Superior temporal gyrus (tissue), 1 donor: ENCODE measurements around the gene PARD6A.

Experiments used
- DNase-seq: peaks from one replicate; pipeline ENCODE4 v3.0.0-alpha.2; 2016; ENCODE audit errors: extremely low spot score

Gene PARD6A

DNA sequence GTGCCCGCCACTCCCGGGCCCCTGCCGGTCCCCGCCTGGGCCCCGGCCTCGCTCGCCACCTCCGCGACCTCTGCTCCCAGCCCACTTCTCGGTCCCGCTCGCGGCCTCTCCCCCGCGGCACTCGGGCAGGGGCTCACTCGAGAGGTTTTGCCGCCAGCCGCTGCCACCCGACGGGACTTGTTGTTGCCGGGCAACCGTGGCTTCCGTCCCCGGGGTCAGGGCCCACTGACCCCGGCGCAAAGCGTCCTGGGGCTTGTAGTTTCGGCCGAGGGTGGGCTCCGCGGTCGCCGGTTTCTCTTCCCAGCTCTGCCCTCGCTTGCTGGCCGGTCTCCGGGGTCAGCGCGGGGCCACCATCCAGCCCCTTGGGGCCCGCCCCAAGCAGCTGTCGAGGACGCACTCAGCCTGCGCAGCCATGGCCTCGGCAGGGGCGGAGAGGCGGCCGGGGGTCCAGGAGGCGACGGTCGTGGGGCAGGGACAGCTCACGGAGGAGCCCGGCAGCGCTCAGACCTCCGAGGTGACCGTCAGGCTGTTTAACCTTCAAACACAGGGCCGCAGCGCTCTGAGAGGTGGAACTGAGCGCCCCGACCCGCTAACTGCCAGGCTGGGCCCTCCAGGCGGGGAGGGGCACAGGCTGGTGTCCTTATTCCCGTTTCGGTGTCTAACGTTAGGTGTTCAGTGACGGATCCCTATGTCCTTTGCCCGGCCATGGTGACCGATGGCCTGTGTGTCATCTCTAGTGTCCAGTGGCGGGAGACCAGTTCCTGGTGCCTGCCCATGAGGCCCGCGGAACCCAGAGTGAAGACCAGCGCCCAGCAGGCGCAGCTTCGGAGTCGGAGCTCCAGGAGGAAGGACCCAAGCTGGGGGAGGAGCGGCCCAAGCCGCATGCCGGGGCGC is 6.0 kb downstream of the PARD6A start, which contains the start of the genes C16orf86 and ENKD1:
C16orf86 (plus strand) TSS at position 256 of the 894 bp plus-strand sequence; CDS start at position 413, 157 bp downstream.
ENKD1 (minus strand) TSS at position 192 of the 894 bp plus-strand sequence. CDS start 308 bp downstream, outside the sequence.
- DNase-seq: peak; percentile 81

DNA sequence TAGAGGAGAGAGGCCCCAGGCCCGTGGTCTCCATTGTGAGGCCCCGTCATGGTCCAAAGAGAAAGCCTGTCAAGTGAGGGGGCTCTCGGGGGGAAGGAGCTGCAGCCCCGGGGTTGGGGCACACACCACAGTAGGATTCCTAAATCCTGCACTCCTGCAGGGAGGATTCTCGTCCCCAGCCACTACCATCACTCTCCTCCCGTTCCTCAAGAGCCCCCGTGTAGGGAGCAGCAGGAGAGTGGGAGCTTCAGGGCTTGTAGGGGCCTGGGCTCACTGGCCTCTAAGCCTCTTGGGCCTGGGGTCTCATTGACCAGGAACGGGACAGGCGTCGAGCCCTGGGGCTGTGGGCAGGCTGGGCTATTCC is 6.7 kb downstream of the PARD6A start:
- DNase-seq: no peak

GRCh38 chr16:67667817-67668494 is 7.2 kb downstream of the PARD6A start:
- peak; percentile 88 for DNase-seq

DNA sequence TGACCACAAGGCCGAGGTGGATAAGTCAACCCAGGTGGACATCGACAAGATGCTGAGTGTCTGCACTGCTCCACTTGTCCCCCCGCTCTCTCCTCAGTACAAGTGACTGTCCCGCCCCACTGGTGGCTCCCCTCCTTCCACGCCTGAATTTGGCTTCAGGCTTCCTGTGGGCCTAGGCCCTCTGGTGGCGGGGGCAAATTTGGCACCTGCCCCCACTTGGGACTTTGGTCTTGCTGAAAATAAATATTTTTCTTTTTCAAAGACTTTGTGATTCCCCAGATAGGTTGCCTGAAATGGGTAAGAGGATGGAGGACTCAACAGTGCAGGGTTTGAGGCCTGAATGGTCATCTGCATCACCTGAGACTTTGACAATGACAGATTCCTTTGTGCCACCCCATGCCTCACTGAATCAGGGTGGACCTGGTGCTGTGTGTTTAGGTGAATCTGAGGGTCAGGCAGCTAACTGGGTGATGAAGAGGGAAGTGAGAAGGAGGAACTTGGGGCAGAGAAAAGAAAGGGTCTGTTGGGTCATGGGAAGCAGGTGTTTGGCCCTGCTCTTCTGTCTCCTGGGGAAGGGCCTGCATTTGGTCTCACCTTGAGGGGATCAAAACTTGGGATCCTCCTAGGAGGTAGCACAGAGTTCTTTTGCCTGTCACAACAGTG is 7.9 kb downstream of the PARD6A start:
- DNase-seq: no peak

GRCh38 chr16:67669499-67670101 is 8.8 kb downstream of the PARD6A start:
- DNase-seq: no peak

DNA sequence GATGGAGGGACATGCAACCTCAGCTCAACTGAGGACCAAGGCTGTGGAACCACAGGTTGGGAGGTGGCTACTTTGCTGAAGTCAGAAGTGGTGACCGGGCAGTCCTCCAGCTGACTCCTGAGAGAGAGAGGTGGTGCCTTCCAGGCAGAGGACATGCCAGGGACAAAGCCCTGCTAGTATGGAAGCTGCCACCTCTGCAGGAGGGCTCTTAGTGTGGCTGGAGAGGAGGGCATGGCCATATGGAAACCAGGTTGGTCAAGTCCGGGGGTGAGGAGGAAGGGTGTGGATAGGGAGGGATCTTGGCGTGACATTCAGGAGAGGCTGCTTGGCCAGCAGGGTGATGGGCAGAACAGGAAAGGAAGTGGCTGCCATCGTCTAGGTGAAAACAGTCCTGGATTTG is 11.5 kb downstream of the PARD6A start:
- DNase-seq: no peak

DNA sequence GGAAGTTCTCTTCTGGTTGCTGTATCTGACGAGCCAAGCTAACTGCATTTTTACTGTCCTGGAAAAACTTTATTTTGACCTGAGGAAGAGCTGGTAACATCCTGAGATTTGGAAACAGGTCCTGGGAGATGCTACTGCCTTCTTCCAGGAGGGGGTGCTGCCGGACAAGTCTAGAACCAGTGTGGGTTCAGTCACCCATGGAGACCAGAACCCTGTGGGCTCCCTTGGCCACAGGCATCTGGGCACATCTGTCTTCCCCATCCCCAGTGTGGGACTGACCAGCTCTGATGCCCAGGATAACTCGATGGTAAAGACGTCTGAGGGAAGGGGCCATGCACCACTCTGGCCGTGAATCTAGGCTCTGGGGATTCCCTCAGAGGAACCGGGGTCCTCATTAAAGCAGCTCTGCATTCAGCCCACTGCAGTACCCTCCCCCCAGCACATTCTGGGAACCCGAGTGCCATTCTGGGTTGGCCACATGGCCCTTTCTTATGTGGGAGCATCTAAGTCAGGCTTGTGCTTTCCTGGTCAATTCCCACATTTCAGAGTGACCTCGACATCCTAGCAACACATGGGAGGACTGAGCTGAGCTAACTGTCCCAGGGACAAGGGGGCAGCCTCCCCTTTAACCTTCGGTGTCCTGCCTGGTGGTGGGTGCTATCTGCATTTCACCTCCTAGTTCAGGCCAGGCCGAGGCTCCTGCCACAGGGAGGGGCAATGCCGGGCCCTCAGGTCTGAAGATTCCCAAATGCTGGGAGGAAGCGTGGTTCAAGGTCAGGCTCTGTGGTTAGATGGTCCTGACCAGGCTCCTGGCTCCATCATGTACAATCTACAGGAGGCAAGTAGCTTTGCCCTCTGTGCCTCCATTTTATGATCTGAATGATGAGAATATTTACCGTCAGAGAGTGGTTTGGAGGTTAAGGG is 12.2 kb downstream of the PARD6A start:
- DNase-seq: peak; percentile 77

DNA sequence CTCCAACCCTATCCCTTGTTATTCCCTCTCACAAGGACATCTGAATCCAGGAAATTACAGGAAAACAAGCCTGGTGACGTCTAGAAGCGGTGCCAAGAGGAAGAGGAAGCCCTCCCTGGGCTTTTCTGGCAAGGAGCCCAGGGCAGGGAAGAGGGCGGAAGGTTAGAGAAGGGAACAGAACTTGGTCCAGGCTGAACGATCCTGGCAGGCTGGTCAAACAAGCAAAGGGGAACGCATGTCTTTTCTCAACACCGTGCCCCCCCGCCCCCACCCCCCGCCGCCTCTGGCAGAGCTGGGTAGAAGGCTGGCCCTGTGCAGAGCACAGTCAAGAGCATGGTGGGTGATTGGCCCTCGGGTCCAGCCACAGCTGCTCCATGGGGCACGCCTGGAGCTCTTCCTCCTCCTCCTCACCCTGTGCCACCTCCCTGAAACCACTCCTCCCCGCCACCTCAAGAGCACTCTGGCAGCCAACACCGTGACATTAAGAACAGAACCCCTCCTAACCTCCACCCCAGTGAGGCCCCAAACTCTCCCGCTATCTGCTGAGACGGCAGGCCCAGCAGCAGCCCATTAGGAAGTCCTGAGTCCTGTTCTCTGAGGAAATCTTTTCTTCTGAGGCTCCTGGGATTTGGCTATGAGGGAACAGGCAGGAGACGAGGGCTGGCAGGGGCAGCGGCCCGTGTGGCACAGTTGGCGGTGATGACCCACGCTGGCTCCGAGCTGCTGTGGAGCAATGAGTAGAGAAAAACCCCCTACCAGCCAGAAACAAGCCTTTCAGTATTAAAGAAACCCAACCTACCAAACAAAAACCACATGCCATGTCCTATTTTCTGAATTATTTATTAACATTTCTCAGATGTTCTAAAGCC is 13.2 kb downstream of the PARD6A start:
- no peak for DNase-seq

DNA sequence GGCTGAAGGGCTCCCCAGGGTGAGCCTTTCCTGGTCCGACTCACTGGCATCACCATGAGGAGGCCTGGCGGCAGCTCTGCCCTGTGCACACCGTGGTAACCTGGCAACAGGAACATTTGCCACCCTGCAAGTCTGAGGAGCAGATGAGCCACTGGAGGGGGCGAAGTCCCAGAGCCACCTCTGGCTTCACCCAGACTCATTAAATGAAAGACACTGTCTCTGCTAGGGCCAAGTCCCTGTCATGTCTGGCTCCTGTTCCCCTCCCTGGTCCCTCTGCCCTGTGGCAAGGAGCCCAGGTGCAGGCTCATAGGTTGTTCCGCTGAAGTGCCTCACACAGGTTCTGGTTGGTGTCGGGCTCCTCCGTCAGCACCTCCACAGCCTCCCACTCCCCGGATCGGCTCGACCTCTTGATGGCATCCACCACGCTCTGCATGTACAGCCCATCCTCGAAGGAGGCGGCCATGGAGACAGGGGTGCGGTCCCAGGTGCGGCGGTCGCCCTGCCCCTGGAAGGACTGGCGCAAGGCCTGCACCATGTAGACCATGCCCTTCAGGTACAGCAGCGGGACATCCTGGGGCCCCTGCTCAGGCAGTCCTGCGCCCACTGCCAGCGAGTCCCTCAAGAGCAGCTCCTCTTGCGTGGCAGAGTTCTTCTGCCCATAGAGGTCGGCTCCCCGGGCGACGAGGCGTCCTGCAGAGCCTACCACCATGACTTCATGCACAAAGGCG is 14.3 kb downstream of the PARD6A start:
- no peak for DNase-seq

DNA sequence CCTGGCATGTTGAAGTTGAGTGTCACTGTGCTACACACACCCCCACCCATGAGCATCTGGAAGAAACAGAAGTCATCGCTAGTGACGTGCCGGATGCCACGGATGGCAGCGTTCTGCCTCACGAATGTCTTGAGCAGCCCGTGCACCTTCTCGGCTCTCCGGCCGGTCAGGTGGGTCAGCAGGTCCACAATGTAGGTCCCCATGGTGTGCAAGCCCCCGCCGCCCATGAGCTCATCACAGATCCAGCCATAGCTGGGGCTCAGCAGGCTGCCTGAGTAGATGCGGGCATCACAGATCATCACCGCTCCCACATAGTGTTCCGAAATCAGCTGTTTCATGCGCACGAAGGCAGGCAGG is 14.8 kb downstream of the PARD6A start:
- no peak for DNase-seq

DNA sequence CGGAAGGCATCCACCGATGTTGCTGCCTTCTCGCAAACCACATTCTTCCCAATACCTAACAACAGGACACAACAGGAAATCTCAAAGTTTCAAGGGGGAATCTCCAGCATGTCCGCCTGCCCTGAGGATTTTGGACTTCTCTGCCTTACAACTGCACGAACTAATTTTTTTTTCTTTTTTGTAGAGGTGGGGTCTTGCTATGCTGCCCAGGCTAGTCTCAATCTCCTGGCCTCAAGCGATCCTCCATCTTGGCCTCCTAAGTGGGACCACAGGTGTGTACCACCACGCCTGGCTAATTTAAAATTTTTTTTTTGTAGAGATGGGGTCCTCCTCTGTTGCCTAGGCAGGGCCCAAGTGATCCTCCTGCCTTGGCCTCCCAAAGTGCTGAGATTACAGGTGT is 15.2 kb downstream of the PARD6A start:
- no peak for DNase-seq

- no peak for DNase-seq
These were observed 15.8 kb downstream of the PARD6A start for GRCh38 chr16:67676516-67676915.

- DNase-seq: no peak
These were observed 16.2 kb downstream of the PARD6A start for GRCh38 chr16:67676939-67677338.

DNA sequence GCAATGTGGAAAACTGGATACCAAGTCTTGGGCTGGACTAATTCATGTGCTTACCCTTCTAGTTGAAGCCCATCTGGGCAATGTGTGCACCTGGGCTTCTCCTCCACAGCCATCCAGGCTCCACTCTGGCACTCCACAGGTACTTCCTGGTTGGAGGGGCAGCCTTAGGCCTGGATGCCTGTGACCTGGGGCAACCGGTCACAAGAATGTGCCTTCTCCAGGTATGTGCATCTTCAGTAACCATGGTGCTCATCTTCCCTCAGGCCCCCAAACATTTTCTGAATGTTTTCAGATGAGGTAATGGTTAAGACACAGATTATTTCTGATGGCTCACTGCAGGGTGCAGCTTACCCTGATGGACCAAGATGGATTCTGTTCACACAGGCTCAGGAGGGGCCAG is 17.0 kb downstream of the PARD6A start:
- DNase-seq: no peak

DNA sequence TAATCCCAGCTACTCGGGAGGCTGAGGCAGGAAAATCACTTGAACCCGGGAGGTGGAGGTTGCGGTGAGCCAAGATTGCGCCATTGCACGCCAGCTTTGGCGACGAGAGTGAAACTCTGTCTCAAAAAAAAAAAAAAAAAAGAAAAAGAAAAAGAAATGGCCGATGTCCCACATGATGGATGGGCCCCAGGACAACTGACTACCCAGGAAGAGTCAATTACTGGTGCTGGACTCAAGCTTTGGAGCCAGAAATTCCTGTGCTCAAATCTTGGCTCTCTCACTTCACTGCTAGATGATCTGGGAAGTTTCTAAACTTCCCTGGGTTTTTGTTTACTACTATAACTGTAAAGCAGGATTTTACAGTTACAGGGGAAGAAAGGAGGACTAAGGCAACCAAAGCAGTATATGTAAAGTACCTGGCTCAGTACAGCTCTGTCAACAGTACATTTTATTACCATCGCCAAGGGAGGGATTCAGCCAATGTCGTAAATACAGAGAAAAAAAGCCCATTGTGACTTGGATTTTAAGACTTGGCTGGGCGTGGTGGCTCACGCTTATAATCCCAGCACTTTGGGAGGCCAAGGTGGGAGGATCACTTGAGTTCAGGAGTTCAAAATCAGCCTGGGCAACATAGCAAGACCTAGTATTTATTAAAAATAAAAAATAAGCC is 17.7 kb downstream of the PARD6A start:
- no peak for DNase-seq

- no peak for DNase-seq
These were observed 19.5 kb downstream of the PARD6A start for GRCh38 chr16:67679935-67680897.

- no peak for DNase-seq
These were observed 23.0 kb downstream of the PARD6A start for GRCh38 chr16:67683767-67684166.
